NCI-H2196 (cell line): Measurements from ENCODE around the gene KRTAP9-3.
"Not testable (repeated sequence)": the region's sequence is repeated elsewhere in the genome, so short reads cannot be mapped to it uniquely, and the experiment has no call there.

Experiments used
- DNase-seq: peaks from one replicate; lab custom pipeline; 2025; ENCODE audit not compliant: unreplicated experiment; lab: John Stamatoyannopoulos, UW

The KRTAP9-3 gene

DNA sequence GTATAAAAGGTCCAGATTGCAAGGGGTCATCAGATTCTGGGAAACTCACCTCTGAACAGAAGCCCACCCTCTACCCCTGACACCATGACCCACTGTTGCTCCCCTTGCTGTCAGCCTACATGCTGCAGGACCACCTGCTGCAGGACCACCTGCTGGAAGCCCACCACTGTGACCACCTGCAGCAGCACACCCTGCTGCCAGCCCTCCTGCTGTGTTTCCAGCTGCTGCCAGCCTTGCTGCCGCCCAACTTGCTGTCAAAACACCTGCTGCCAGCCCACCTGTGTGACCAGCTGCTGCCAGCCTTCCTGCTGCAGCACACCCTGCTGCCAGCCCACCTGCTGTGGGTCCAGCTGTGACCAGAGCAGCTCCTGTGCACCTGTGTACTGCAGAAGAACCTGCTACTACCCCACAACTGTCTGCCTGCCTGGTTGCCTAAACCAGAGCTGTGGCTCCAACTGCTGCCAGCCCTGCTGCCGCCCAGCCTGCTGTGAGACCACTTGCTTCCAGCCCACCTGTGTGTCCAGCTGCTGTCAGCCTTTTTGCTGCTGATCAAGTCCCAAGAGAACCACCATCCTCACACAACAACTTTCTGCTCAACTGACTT lies 17.5 kb downstream of the KRTAP9-3 start, which contains the start of gene KRTAP9-4:
KRTAP9-4 (plus strand) TSS at position 51 of the 604 bp plus-strand sequence; CDS start at position 85, 34 bp downstream.
- not testable (repeated sequence) for DNase-seq

DNA sequence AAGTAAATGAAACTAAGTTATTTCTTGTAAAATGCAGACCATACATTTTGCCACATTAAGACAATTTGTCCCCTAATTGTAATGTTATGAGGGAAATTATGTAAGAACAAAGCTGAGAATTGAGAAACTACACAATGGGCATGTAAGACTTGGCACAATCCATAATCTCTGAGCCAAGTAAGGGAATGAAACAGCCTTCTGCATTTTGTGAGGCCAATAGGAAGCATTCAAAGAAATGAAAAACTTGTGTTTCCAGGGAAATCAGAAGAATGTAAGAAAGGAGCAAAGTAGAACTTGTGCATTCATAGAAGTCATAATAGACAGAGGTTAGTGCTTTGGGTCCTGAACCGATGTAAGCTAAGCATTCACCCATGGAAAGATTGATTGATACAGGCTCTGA lies 19.0 kb downstream of the KRTAP9-3 start:
- no peak for DNase-seq

DNA sequence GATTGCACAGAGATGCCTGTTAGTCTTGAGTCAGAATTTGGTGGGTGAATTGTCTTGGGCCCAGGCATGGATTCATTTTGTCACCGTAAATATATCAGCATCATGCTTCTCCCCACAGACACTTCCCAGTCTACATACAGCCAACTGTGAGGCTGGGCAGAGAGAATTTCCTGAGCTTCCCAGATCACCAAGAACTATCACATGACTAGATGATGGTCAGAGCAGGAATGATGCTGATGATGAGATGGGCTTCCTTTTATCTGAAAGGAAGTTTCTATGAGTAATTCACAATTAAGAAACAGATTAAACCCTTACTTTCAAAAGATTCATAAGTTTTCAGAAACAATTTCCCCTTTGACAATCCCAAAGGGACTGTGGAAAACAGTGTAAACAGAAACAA lies 22.6 kb downstream of the KRTAP9-3 start:
- DNase-seq = no peak

DNA sequence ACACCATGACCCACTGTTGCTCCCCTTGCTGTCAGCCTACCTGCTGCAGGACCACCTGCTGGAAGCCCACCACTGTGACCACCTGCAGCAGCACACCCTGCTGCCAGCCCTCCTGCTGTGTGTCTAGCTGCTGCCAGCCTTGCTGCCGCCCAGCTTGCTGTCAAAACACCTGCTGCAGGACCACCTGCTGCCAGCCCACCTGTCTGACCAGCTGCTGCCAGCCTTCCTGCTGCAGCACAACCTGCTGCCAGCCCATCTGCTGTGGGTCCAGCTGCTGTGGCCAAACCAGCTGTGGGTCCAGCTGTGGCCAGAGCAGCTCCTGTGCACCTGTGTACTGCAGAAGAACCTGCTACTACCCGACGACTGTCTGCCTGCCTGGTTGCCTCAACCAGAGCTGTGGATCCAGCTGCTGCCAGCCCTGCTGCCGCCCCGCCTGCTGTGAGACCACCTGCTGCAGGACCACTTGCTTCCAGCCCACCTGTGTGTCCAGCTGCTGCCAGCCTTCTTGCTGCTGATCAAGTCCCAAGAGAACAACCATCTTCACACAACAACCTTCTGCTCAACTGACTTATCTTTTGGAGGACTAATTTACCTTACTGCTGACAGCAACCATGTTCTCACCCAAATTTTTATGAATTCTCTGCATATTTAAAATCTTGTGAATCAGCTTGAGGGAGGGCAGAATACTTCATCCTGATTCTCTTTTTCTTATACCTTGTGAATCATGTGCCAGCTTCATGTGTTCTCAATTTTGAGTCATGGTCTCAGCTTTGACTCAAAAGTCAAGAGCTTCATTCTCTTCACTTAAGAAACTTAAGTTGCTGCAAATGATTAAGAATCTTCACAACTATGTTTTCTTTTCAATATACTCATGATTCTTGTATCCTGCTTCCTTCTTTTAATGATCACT lies 23.4 kb downstream of the KRTAP9-3 start, which contains the start of gene KRTAP9-9:
KRTAP9-9 (plus strand) TSS at position 4 of the 910 bp plus-strand sequence.
- not testable (repeated sequence) for DNase-seq

DNA sequence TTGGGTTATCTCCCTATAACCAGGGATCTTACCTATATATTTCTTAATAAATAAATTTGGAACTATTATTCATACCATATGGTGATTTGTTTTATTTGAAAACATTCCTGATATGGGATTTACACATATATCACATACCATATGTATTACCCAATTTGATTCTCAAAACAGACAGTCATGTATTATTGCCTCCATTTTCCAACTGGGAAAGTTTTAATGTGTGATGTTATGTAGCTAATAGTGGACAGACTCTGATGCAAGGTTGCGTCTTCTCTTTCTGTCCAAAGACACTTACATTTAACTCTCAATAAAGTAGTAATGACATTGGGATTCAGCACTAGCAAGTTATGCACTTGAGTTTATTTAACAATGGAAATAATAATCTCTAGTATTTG lies 24.0 kb downstream of the KRTAP9-3 start:
- no peak for DNase-seq

DNA sequence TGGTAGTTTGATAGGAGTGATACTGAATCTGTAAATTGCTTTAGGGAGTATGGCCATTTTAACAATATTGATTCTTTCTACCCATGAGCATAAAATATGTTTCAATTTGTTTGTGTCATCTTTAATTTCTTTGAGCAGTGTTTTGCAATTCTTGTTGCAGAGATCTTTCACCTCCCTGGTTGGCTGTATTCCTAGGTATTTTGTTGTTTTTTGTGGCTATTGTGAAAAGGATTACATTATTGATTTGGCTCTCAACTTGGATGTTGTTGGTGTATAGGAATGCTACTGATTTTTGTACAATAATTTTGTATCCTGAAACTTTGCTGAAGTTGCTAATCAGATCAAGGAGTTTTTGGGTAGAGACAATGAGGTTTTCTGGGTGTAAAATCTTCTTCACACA lies 26.2 kb downstream of the KRTAP9-3 start:
- DNase-seq = no peak

DNA sequence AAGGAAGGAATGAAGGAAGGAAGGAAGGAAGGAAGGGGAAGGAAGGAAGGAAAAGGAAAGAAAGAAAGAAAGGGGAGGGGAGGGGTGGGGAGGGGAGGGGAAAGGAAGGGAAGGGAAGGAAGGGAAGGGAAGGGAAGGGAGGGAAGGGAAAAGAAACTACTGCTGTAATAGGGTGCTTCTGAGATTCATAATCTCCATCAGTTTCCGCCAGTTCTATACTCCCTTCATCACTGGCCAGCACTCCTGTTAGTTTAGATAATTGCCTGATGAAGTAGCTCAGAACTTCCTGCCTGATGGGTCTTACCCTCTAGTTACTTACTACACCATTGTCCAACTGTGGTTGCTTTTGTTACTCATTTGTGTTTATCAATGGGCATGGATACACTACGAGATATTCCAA lies 31.0 kb downstream of the KRTAP9-3 start:
- DNase-seq = no peak

DNA sequence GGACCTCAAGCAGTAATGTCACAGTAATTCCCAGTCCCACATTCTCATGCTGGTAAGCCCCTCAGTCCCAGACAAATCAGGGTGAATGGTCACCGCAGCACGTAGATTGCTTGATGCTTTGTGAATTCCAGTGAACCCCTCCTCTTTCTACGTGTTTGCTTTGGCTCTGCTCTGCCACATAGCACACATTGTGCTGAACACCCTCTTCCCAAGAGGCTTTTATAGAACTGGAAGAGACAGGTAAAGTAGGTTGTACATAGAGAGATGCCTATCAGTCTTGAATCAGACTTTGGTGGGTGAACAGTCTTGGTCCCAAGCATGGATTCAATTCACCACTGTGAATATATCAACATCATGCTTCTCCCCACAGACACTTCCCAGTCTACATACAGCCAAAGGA lies 32.4 kb downstream of the KRTAP9-3 start:
- DNase-seq = no peak

DNA sequence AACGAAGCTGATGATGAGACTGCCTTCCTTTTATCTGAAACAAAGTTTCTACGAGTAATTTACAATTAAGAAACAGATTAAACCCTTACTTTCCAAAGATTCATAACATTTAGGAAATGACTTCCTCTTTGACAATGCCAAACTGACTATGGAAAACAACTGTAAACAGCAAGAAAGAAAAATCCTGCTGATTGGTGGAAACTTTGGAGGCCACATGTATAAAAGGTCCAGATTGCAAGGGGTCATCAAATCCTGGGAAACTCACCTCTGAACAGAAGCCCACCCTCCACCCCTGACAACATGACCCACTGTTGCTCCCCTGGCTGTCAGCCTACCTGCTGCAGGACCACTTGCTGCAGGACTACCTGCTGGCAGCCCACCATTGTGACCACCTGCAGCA lies 32.8 kb downstream of the KRTAP9-3 start, which contains the start of gene KRTAP9-6:
KRTAP9-6 (plus strand) TSS at position 301 of the 400 bp plus-strand sequence; CDS start at position 301, 0 bp downstream.
- DNase-seq = no peak

DNA sequence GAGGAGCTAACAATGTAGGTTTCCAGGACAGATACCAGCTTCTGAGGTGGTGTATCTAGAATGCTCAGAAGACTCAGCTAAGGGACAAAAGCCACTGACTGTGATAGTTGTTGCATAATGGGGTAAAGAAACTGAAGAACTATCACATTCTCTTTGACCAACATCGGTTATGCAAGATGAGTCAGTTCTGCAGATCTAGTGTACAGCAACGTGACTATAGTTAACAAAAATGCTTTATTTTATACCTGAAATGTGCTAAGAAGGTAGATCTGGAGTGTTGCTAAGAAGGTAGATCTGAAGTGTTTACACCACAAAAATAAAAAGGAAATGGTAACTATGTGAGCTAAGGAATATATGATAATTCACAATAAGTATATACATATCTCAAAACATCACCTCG lies 35.5 kb downstream of the KRTAP9-3 start:
- no peak for DNase-seq

DNA sequence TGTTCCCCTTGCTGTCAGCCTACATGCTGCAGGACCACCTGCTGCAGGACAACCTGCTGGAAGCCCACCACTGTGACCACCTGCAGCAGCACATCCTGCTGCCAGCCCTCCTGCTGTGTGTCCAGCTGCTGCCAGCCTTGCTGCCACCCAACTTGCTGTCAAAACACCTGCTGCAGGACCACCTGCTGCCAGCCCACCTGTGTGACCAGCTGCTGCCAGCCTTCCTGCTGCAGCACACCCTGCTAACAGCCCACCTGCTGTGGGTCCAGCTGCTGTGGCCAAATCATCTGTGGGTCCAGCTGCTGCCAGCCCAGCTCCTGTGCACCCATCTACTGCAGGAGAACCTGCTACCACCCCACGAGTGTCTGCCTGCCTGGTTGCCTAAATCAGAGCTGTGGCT lies 39.1 kb downstream of the KRTAP9-3 start:
- DNase-seq = not testable (repeated sequence)

DNA sequence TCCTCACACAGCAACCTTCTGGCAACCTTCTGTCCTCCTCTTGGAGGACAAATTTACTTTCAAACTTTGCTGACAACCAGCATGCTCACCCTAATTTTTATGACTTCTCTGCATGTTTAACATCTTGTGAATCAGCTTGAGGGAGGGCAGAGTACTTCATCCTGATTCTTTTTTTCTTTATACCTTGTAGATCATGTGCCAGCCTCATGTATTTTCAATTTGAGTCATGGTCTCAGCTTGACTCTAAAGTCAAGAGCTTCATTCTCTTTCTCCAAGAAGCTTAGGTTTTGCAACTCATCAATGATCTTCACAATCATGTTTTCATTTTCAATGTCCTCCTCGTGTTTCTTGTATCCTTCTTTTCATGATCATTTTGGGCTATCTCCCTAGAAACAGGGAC lies 39.6 kb downstream of the KRTAP9-3 start:
- DNase-seq = no peak

DNA sequence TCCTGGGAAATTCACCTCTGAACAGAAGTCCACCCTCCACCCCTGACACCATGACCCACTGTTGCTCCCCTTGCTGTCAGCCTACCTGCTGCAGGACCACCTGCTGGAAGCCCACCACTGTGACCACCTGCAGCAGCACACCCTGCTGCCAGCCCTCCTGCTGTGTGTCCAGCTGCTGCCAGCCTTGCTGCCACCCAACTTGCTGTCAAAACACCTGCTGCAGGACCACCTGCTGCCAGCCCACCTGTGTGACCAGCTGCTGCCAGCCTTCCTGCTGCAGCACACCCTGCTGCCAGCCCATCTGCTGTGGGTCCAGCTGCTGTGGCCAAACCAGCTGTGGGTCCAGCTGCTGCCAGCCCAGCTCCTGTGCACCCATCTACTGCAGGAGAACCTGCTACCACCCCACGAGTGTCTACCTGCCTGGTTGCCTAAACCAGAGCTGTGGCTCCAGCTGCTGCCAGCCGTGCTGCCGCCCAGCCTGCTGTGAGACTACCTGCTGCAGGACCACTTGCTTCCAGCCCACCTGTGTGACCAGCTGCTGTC lies 43.5 kb downstream of the KRTAP9-3 start, which contains the start of gene KRTAP9-7:
KRTAP9-7 (plus strand) TSS at position 51 of the 543 bp plus-strand sequence; CDS start at position 51, 0 bp downstream.
- not testable (repeated sequence) for DNase-seq

DNA sequence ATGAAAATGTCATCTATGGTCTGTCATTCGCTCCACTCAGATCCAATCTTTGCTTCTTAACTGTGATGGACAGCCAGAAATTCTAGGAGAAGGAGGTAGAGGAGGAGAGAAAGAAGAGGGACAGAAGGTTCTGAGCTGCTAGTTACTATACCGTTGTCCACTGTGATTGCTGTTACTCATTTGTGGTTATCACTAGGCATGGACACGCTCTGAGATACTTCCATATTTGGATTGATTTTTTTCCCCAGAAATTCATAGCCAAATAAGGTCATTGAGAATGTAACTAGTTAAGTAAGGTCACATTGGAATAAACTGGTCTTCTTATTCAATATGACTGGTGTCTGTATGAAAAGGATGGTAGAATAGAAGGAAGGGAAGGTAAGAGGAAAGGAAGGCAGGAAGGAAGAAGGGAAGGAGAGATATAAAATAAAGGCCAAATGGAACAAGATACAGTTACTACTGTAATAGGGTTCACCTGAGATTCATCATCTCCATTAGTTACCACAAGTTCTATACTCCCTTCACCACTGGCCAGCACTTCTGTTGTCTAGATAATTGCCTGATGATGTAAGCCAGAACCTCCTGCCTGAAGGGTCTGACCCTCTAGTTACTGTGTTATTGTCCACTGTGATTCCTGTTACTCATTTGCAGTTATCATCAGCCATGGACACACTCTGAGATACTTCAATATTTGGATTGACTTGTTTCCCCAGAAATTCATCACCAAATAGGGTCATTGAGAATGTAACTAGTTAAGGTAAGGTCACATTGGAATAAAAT lies 46.1 kb downstream of the KRTAP9-3 start:
- DNase-seq = no peak
